Left hindlimb (tissue), 1 donor: ENCODE data around the gene AARS2.
"Not testable (repeated sequence)": the region's sequence is repeated elsewhere in the genome, so short reads cannot be mapped to it uniquely, and the experiment has no call there.

Source experiments
- DNase-seq: peaks from one replicate; pipeline ENCODE4 v3.0.0-alpha.2; 2018

AARS2 gene

GRCh38 chr6:44312901-44313788 lies at the start of gene AARS2:
Gene AARS2 (minus strand): TSS chr6:44313347. CDS start chr6:44313323, 24 bp downstream.
- DNase-seq, result peak; percentile 90

- no peak for DNase-seq
These were observed 48.8 kb upstream of the AARS2 start for GRCh38 chr6:44361947-44362346.

- no peak for DNase-seq
These were observed 46.8 kb upstream of the AARS2 start for GRCh38 chr6:44359973-44360372.

- DNase-seq, result no peak
These were observed 43.3 kb upstream of the AARS2 start for GRCh38 chr6:44356487-44356886.

- no peak for DNase-seq
These were observed 42.5 kb upstream of the AARS2 start for GRCh38 chr6:44355640-44356039.

GRCh38 chr6:44353336-44353735 lies 40.2 kb upstream of the AARS2 start:
- no peak for DNase-seq

- DNase-seq, result no peak
These were observed 39.1 kb upstream of the AARS2 start for GRCh38 chr6:44352259-44352658.

GRCh38 chr6:44350650-44350994 lies 37.5 kb upstream of the AARS2 start:
- DNase-seq, result not testable (repeated sequence)

- DNase-seq, result no peak
These were observed 36.9 kb upstream of the AARS2 start for GRCh38 chr6:44349904-44350649.

- DNase-seq, result not testable (repeated sequence)
These were observed 33.7 kb upstream of the AARS2 start for GRCh38 chr6:44346818-44347217.

GRCh38 chr6:44342489-44342888 lies 29.3 kb upstream of the AARS2 start, which contains the start of gene SPATS1:
Gene SPATS1 (plus strand): TSS chr6:44342650. CDS start chr6:44343096, 446 bp downstream.
- DNase-seq, result peak; percentile 51

- no peak for DNase-seq
These were observed 28.9 kb upstream of the AARS2 start for GRCh38 chr6:44342052-44342451.

GRCh38 chr6:44341095-44341890 lies 28.1 kb upstream of the AARS2 start:
- no peak for DNase-seq

GRCh38 chr6:44339763-44340625 lies 26.8 kb upstream of the AARS2 start:
- no peak for DNase-seq

- no peak for DNase-seq
These were observed 26.2 kb upstream of the AARS2 start for GRCh38 chr6:44339301-44339700.

GRCh38 chr6:44338228-44339122 lies 25.3 kb upstream of the AARS2 start:
- peak; percentile 68 for DNase-seq

- DNase-seq, result no peak
These were observed 22.5 kb upstream of the AARS2 start for GRCh38 chr6:44335631-44336030.

GRCh38 chr6:44333942-44334341 lies 20.8 kb upstream of the AARS2 start:
- DNase-seq, result no peak

- no peak for DNase-seq
These were observed 20.2 kb upstream of the AARS2 start for GRCh38 chr6:44333273-44333919.

GRCh38 chr6:44332585-44332984 lies 19.4 kb upstream of the AARS2 start:
- no peak for DNase-seq
